GM18868 (cell line): ENCODE data around the gene MRPS2.

ENCODE experiments used
- ATAC-seq: cut with Tn5 transposase; IDR thresholded peaks from one replicate; pipeline ENCODE4 v1.9.1; 2021; ENCODE audit warnings: mild to moderate bottlenecking, moderate library complexity; ENCODE audit not compliant: unreplicated experiment

The MRPS2 gene

DNA sequence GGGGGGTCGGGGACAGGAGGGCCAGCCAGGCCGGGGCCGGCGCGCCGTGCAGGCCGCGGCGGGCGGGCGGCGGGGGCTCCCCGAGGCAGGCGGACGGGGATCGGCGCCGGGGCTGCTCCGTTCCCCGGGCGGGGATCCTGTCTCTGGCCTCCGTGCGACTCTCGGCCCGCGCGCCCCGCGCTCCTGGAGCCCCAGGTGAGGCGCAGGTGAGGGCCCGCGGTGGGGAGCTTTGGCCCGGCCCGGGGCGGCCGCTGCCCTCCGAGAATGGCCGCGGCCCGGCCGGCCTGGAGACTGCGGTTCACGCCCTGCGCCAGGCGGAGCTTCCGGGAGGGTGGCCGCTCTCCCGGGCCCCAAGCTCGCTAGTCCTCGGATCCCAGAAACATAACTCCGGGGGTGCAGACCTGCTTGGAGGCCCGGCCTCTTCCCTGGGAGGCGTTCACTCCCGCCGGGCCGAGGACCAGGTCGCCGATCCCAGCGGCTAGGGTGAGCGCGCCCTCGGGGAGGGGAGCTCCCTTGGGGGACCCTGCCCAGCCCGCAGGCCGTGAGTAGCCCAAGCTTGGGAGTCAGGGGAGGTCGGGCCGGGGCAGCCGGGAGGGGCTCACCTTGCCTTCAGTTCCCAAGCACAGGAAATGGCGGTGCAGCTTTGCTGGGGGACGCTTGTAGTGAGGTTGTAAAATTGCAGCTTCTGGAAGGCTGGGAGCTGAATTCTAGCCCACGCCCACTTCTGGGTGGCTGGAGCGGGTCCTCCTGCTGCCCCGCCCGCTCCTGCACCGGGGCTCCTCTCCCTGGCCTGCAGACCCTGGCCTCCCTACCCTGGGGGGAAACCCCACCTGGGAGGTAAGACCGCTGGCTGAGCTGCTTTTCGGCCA, 20.2 kb upstream of the MRPS2 start:
- no peak for ATAC-seq

DNA sequence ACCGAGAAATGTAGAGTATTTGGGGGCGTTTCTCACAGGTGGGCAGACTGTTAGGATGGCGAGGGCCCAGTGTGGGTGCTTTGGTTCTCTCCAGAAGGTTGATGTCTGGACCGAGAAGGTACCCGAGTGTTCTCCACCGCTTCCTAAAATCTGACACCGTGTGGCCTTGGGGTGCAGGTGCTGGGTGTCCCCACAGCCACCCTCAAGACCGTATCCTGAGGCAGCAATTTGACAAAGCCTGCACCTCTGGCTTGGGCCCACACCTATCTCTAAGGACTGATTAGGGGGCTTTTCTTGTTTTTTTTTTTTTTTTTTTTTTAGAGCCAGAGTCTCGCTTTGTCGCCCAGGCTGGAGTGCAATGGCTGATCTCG, 19.6 kb upstream of the MRPS2 start:
- ATAC-seq, result no peak

DNA sequence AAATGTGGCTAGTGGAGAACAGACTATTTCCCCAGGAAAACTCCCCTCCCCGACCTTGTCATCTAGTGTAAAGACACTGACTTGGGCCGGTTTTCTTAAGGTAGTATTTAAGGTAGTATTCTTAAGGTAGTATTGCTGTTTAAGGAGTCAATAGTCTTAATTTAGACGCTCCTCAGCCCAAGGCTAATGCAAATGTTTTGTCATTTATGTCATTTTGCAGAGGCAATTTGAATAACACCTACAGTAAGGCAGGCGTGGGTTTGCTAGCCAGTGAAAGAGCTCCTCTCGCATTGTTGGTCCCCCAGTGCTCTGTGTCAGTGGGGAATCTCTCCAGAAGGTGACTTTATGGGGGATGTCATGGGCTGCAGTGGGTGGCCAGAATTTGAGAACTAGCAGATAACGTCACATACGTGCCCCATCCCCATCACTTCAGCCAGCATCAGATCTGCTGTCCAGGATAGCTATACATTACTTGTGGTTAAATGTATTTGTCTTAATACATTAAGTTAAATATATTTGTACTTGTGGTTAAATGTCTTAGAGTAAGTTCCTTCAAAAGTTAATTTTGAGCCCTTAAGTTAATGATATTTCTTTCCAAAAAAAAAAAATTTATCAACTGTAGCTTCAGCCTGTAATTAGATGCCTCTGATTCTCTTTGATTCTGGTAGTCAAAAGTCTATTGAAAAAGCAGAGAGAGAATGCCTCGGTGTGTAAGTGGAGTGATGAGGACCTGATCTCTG, 18.3 kb upstream of the MRPS2 start:
- ATAC-seq, result no peak

DNA sequence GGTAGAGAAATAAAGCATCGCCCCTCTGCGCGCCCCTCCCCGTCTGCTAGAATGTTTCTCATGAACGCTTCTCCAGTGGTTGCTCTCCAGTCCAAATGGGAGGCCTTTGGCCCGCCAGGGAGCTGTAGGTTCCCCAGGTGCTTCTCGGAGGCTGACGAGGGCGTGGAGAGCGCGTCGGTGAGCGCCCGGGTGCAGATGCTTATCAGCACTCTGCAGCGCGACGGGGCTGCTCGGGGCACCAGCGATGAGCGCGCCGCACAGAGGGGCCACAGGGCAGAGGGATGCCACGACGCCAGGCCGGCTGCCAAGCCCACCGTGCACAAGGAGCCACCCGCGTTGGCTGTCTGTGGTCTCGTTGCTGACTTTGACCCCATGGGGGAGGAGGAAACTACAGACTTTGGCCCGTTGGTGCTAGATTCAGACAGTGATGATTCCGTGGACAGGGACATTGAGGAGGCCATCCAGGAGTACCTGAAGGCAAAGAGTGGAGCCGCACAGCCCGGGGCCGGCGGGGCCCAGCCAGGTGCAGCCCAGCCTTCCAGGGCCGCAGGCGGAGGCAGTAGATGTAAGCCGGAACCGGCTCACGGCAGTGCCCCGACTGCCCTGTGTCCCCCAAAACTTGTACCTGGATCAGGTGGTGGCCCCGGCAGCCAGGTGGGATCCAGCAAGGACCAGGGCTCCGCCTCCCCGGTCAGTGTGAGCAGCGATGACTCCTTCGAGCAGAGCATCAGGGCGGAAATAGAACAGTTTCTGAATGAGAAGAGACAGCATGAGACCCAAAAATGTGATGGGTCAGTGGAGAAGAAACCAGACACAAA, 15.8 kb upstream of the MRPS2 start:
- ATAC-seq, result no peak

DNA sequence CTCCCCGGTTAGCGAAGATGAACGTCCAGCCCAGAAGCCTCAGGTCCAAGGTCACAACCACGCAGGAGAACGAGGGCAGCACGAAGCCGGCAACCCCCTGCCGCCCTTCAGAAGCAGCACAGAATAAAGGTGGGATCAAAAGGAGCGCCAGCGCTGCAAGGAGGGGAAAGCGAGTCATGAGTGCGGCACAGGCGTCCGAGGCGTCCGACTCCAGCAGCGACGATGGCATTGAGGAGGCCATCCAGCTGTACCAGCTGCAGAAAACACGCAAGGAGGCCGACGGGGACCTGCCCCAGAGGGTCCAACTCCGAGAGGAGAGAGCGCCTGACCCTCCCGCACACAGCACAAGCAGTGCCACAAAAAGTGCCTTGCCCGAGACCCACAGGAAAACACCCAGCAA, 15.1 kb upstream of the MRPS2 start:
- ATAC-seq, result no peak

DNA sequence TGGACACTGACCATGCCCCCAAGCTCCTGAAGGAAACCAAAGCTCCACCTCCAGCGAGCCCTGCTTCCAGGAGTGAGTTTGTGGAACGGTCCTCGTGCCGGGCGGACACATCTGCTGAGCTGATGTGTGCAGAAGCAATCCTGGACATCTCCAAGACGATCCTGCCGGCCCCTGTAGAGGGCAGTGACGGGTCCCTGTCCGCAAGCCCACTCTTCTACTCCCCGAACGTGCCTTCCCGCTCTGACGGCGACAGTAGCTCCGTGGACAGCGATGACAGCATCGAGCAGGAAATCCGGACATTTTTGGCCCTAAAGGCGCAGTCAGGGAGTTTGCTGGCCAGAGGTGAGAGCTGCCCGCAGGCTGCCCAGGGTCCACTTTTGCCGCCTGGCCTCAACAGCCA, 14.7 kb upstream of the MRPS2 start:
- ATAC-seq, result no peak

DNA sequence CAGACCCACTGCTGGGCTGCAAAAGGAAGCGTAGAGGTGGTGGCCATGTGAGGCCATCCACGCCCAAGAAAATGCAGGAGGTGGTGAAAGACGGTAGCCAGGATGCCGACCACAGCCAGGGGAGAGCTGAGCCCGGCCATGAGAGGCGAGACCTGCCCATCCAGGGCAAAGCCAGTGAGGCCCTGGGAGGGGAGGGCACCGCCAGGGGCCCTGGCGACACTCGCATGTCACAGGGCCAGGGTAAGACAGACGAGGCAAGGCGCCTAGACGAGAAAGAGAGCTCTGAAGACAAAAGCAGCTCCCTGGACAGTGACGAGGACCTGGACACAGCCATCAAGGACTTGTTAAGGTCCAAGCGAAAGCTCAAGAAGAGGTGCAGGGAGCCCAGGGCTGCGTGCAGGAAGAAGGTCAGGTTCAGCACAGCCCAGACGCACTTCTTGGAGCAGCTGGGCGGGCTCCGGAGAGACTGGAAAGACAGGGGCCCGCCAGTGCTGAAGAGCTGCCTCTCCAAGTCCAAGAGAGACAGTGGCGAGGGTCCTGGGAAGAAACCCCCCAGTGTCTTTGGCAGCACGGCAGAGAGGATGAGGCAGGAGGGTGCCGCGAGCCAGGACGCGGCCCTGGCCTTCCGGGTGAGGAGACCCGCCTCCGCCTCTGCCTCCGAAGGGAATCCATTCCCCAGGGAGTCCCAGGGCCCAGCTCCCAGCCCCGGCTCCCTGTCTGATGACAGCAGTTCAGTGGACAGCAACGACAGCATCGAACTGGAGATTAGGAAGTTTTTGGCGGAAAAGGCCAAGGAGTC, 14.0 kb upstream of the MRPS2 start:
- ATAC-seq, result no peak

DNA sequence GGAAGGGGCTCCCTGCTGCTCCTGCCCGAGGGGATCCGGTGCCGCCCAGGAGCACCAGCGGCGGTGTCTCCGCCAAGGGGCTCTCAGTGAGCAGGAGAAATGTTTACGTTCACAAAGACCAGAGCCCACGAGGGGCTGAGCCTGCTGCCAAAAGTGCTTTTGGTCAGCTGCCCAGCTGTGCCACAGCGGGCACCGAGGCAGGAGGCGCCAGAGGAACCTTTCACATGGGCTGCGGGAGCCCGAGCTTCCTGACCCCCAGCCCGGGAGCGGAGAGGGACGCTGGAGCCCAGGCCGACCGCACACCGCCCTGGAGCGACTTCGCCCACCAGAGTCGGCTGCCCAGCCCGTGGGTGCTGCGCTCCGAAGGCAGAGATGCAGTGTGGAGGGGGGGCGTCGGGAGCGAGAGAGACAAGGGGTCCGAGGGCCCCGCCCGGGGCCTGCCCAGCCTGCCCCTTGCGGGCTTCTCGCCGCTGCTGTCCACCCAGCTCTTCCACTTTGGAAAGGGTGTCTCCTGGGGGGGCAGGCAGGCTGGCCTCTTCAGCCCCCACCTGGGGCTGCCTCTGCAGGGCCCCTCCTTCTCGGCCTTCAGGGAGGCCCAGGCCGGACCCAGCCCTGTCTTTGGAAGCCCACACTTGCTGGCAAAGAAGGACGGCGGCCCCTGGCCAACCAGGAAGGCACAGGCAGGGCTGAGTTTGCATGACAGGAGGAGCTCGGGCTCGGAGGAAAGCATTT, 13.0 kb upstream of the MRPS2 start:
- ATAC-seq, result no peak

DNA sequence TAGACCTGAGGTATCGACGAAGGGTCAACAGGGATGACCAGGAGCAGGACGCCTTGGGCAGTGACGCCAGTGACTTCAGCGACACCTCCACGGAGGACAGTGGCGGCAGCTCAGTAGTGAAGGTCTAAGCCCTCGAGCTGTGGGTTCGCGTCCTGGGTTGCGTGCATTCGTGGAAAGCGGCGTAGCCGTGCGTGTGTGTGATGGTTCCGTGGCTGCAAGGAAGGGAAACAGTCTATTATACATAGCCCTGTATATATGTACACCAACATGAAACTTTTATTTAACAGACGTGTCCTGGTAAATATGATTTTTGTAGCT, 12.5 kb upstream of the MRPS2 start:
- no peak for ATAC-seq

DNA sequence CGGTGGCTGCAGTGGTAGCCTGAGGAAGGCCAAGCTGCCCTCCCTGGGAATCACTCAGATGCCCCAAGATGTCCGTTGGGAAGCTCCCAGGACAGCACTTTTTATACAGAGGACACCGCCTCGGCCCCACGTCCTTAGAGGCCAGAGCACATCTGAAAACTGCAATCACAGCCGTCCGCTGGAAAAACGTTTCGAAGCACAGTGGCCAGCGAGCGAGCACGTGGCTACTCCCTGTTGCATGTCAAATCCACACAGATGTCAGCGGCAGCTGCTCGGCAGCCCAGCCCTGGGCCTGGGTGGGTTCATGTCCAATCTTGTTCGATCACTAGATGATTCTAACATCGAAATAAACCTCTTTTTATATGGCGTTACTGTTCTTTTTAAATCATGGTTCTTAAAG, 12.0 kb upstream of the MRPS2 start:
- no peak for ATAC-seq

DNA sequence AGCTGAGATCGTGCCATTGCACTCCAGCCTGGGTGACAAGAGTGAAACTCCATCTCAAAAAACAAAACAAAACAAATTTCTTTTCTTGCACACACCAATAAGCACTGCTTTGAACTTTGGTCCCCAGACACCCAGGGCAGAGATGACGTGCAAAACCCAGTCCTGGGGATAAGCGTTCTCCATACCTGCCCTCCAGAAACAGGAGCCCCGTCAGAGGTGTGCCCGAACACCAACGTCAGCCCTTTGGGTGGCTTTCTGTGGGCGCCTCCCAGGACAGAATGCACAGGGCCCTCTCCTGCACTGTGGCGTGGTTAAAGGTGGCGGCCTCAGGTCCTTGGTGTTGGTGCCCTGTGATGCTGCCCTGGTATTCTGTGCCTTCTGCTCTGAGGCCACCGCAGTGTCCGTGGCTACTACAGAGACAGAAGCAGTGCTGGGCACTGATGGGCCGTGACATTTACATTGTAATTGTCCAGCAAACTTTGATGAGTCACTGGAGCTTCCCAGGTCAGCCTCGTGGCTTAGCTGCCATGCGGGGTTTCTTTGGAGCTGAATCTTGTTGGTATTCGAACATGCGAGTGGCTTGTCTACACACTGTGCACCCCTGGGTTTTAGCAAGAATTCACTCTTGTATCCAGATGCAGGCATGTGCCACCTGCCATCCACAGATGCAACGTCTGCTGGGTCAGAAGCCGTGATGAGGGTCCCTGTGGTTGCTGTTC, 11.1 kb upstream of the MRPS2 start:
- no peak for ATAC-seq

DNA sequence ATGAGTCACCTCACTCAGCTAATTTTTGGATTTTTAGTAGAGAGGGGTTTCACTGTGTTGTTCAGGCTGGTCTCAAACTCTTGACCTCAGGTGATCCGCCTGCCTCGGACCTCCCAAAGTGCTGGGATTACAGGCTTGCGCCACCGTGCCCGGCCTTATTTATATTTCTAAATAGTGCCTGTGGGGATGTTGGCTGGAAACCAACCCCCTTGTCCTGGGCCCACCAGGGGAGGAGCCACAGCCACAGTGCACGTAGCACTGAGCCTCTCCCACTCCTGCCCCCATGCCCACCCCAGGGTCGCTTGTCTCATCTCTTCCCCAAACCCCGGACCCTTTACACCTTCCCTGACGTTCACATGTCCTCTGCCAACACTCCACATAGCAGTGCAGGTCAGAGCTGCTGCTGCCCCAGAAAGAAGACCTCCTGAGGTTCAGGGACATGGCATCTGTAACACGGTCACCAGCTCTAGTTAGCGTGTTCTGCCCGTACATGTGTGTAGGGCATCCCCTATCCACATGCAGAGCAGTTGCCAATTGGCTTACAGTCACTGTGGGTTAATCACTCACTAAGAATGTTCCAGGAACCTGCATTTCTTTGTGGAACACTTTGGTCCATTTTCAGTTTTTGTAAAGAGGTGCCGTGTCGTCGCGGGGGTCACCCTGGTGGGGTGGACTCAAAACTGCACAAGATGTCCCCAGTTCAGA, 10.2 kb upstream of the MRPS2 start:
- no peak for ATAC-seq

DNA sequence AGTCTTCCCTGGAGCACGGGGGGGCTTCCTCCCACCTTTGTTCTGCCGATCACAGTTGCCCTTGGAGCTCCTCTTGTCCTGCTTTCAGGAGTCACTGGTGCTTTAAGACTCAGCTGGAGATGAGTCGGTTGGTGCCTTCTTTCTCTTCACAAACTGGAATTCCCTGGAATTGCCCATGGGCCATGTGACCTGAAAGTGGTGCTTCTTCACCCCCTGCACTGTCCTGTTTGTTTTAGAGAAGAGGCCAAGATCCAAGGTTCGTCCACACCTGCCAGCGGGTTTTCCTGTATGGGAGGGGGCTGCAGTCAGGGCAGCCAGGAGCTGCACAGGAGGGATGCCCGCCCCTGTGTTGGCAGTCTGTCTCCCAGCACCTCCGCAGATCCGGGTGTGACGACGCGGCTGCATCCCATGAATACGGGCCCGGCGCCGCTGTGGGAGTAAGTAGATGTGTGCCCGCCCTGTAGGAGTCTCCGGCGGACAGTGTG, 9.5 kb upstream of the MRPS2 start:
- ATAC-seq, result no peak

DNA sequence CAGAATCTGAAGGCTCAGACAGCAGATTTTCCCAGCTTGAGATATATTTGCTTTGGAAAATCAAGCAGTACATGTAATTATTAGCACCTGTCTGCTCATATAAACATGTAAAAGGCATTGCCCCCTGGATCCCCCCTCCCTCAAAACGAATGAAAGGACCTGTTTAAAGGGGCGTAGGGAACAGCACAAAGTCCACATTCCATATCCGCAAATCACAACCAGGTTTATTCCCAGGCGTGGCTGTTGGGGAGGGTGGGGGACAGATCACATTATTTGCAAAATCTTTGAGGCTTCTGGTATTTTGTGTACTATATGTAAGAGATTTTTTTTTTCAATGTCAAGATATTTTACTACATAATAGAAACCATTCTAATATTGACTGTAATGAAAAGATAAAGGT, 8.7 kb upstream of the MRPS2 start:
- ATAC-seq, result no peak

DNA sequence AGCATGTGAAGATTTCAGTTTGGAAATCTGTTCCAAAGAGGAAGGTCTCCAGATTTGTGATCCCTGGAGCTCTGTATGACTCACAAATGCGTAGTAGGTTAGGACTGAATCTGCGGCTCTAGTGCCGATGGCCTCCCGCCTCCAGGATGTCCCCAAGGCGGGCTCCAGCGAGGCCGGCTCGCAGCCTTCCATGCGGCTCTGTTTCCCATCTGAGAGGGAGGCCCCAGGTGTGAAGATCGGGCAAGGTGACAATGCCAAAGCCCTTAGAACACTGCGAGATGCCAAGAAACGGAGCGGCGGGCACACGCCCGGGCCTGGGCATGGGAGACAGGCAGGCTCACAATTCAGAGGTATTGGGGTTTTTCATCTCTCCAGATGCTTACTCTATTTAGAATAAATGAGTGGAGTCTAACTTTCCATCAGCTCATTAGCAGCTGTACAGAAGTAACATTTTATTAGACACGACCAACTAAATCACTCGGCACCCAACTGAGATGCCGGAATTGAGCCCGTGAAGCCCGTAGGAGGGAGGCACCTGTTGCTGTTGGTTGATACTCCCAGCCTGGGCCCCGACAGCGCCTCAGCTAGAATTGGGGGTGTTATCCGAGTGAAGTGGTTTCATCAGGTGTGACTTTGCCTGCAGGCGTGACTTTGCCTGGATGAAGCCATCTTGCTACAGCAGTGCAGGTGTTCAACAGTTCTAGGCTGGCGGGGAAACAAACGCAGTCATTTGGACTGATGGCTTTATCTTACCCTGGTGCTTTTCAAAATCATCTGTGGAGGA, 7.4 kb upstream of the MRPS2 start:
- no peak for ATAC-seq

DNA sequence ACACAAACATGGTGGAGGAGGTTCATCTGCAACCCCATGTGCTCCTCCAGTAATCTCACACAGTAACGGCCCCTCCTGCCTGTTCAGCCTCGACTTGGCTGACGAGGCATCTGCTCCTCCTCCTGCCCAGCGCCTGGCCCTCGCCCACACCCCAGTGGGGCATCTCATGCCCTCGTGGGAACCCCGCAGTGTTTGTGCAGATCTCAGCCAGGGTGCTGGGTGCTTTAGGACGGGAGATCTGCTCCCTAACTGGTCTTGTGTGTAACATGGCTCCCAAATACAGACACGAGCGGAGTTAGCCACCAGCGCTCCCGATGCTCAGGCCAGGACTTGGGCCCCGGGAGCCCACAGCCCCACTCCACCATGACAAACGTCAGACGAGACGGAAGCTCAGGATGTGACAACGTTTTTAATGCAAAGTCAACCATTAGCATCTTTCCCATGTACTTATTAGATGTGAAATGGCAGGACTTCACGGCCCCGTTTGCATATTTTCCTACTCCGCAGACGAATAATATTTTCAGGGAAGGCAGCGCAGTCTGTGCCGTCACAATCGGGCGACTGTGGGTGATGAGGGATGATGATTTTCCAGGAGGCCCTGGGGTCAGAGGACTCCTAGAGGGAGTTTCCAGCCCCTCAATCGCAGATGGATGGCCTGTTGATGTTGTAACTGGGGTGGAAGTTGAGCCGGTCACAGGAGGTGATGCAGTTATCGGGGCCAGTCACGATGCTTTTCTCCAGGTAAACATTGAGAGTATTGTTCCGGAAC, 5.5 kb upstream of the MRPS2 start:
- ATAC-seq, result no peak

DNA sequence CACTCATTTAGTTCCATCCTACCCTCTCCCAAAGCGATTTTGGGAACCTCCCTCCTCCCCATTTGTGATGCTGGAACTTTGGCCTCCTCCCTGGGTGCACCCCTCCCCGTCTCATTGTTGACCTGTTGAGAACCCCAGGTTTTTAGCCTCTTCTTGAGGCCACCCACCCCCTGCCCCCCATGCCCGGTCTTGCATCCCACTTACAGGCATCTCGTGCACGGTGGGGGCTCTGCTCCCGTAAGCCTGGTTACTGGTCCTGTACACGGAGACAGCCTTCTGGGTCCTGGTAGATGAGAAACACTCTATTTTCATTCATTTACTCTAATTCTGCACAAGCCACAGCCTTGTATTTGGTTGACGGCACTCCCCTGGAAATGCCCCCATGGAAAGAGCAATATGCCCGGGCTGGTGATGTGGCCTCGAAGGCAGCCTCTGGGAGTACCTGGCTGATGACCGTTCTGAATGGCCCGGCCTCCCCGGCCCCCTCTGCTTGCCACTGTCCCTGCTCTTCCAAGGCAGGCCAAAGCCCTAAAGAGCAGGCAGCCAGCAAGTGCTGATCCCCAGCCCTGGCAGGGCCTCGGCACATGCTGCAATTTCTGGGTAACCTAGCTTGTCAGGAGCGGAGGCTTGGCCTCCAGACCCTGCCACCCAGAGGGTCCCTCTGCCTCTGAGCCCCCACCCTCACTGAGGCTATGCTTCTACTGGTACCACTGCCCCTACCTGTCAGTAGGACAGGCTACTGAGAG, 1.9 kb upstream of the MRPS2 start:
- no peak for ATAC-seq
